Neural crest cell (in vitro differentiated cells): Measurements from ENCODE around the gene PLD5. TPM values are rescaled to one million over a fixed set of nuclear protein-coding genes. Genes with fewer than 3 reads are reported as not detected.
A peak's percentile ranks its signal among the peaks of the same experiment; 100 is the strongest.

Source experiments
- DNase-seq: peaks from one replicate; pipeline ENCODE4 v3.0.0; 2021; ENCODE audit warnings: low read depth, mixed read lengths, low spot score
- H3K27ac Mint-ChIP-seq: one replicate; pipeline ENCODE4 v1.8.0; 2021; ENCODE audit warnings: mild to moderate bottlenecking, mixed read lengths; ENCODE audit not compliant: unreplicated experiment
- H3K27me3 Mint-ChIP-seq: 2 replicates; pipeline ENCODE4 v1.8.0; 2021; ENCODE audit warnings: low read depth, mild to moderate bottlenecking, mixed read lengths
- H3K36me3 Mint-ChIP-seq: 2 replicates; pipeline ENCODE4 v1.8.0; 2021; ENCODE audit warnings: low read depth, mild to moderate bottlenecking, mixed read lengths
- H3K4me1 Mint-ChIP-seq: 2 replicates; pipeline ENCODE4 v1.8.0; 2021; ENCODE audit warnings: mixed read lengths
- H3K4me3 Mint-ChIP-seq: one replicate; pipeline ENCODE4 v1.8.0; 2021; ENCODE audit warnings: mild to moderate bottlenecking, mixed read lengths
- H3K9me3 Mint-ChIP-seq: 2 replicates; pipeline ENCODE4 v1.8.0; 2021; ENCODE audit warnings: mixed read lengths
- CTCF ChIP-seq: fragments of 200-600 bp; sonication (generic); conservative IDR thresholded peaks from 2 replicates; pipeline ENCODE4 v1.5.0; 2021; ENCODE audit warnings: antibody characterized with exemption, mild to moderate bottlenecking
- total RNA-seq: library from RNA; stranded (reverse); gene quantifications from 2 replicates; pipeline ENCODE4 v1.2.1, GENCODE V29; 2021

The PLD5 gene
- total RNA-seq, 1 donor from 2014 or later: 1.1 TPM

DNA sequence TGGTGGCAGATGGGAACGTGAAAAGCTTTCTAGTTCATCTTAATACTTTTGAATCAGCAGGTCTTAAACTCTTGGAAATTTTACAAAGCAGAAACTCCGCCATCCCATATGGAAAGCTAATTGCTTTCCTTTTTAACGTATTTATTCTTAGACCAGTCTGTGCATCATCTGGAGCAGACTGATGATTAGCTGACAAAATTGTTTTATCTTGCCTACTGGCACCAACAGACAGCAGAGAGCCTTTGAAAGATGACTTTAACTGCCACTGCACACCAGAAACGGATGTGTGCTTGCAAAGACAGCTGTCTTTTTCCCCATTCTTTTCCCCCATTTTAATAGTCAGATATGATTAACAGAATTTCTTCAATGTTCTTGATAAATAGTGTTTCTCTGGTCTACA lies 97.0 kb downstream of the PLD5 start:
- Mint-ChIP-seq H3K4me1 (no peaks in the 10 kb centered on the region), H3K9me3 (peaks cover 7% of the 10 kb centered on the region), H3K27me3 (peaks cover 2% of the 10 kb centered on the region), H3K27ac (peak overlapping the region; percentile 13), H3K36me3 (peaks cover 2% of the 10 kb centered on the region), H3K4me3 (no peak overlapping the region)
- DNase-seq: no peak
- no peak for TF ChIP-seq CTCF

DNA sequence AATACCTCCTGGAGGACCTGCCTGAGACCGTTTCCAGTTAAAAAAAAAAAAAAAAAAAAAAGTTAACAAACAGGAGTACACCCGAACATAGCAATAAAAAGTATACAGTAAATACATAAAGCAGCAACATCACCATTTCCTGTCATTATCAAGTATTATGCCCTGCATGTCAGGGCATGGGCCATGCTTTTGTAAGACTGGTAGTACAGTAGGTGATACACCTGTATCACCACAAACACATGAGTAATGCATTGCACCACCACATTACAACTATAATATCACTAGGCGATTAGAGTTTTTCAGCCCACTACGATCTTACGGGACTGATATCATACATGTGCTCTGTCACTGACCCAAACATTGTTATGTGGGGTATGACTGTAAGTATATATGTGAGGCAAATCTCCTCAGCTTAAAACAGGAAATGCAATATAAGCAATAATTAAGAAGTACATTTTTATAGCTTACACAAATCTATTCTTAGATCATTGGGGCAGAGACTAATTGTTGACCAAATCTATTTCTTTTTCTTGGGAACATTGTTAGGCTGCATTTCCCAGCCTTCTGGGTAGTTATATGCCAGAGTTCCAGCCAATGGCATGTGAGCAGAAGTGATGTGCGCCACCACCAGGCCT lies 98.1 kb downstream of the PLD5 start:
- no peak for DNase-seq
- H3K4me3 Mint-ChIP-seq: no peak overlapping the region
- H3K9me3 Mint-ChIP-seq: peaks cover 4% of the 10 kb centered on the region
- H3K27ac Mint-ChIP-seq: no peak overlapping the region
- H3K27me3 Mint-ChIP-seq: peaks cover 2% of the 10 kb centered on the region
- TF ChIP-seq CTCF: no peak
- no peaks in the 10 kb centered on the region for H3K4me1 Mint-ChIP-seq
- no peaks in the 10 kb centered on the region for H3K36me3 Mint-ChIP-seq

- H3K27me3 Mint-ChIP-seq: peaks cover 2% of the 10 kb centered on the region
- no peak overlapping the region for H3K27ac Mint-ChIP-seq
- H3K4me3 Mint-ChIP-seq: no peak overlapping the region
- no peaks in the 10 kb centered on the region for H3K4me1 Mint-ChIP-seq
- H3K9me3 Mint-ChIP-seq: no peaks in the 10 kb centered on the region
- no peaks in the 10 kb centered on the region for H3K36me3 Mint-ChIP-seq
- DNase-seq: no peak
- TF ChIP-seq CTCF: peak; percentile 40
These were observed 99.3 kb downstream of the PLD5 start for GRCh38 chr1:242425232-242425631.

DNA sequence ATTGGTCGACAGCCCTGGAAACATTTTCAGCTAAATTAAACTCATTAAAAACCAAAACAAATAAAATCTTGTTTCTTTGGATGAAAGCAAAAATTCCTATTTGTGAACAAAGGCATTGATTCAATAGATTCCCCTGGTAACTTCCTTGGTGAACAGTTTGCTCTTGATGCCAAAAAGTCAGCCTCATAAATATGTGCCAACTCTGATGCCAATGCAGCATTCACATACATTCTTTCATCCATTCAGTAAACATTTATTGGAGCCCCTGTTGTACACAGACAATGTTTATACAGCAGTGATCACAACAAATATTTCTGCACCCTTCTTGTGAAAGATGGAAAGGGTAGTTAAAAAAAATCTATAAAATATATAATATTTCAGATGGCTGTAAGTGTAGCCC lies 107.8 kb downstream of the PLD5 start:
- peaks cover 5% of the 10 kb centered on the region for H3K9me3 Mint-ChIP-seq
- TF ChIP-seq CTCF: no peak
- peaks cover 4% of the 10 kb centered on the region for H3K4me1 Mint-ChIP-seq
- H3K27me3 Mint-ChIP-seq: no peaks in the 10 kb centered on the region
- no peaks in the 10 kb centered on the region for H3K36me3 Mint-ChIP-seq
- H3K27ac Mint-ChIP-seq: no peak overlapping the region
- no peak overlapping the region for H3K4me3 Mint-ChIP-seq
- DNase-seq: no peak

DNA sequence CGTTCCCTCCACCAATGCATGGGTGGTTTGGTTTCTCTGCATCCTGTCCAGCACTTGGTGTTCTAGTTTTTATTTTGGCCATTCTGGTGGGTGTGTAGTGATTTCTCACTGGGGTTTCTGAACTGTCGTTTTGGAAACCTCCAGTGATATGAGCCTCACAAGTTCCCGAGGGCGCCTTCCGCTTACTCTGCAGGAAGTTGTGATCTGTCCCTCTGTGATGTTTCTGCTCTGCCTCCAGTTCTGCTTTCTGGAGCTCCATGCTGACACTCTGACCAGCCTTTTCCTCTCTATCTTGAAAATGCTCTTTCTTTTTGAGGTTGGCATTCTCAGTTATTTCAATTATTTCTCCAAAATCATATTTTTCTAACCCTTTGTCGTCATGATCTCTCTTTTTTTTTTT lies 111.6 kb downstream of the PLD5 start:
- Mint-ChIP-seq H3K27ac (no peak overlapping the region), H3K27me3 (no peaks in the 10 kb centered on the region), H3K9me3 (peaks cover 5% of the 10 kb centered on the region), H3K4me3 (no peak overlapping the region), H3K36me3 (no peaks in the 10 kb centered on the region), H3K4me1 (peaks cover 4% of the 10 kb centered on the region)
- TF ChIP-seq CTCF: no peak
- DNase-seq: no peak
